ENCODE results near the gene STX7. TPM values are rescaled to one million over a fixed set of nuclear protein-coding genes. Genes with fewer than 3 reads are reported as not detected.

The STX7 gene
- total RNA-seq, 4 donors from 2014 or later, result 45.7 to 70.6 (median 53.2) TPM

DNA sequence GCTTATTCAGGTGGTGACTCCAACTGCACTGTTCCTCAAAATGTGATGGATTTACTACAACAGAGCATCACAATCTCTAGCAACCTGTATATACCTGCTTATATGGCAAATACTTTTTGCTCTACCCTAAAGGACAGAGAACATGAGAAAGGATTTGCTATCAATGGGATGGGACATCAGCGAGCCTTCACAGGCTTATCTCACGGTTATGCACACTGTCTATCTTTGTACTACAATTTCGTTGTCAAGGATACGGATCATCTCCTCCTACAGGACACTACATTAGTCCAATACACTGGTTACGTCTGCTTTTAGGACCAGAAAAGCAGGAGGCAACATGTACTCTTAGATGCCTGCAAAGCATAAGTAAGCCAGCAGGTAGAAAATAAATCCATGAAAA is 34.2 kb downstream of the STX7 start:
- WGBS, 2 donors, result 91 to 94% methylated on average over 5 of the region's 5 CpGs
- no peak for TF ChIP-seq CTCF (IDR thresholded peaks at IDR 0.05)
- no peak for TF ChIP-seq POLR2A (IDR thresholded peaks at IDR 0.05)
- no peak for DNase-seq

DNA sequence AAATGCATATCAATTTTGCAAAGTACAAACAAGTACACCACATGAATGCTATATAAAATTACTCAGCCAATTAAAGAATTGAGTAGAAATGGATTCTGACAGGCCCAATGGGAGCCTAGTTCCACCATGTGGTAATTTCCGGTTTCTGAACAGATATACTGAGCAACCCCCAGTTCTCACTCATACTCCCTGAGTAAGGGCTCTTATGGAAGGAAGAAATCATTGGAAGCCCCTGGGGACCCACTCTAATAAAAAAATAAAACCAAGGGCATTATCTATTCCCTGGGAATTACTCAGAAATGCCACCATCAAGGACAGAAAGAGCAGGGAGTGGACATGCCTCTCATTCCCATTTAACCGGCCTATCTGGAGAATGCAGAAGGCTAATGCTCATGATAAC is 34.6 kb downstream of the STX7 start:
- no peak for DNase-seq
- H3K36me3 ChIP-seq, result no peaks in the 10 kb centered on the region
- WGBS, 2 donors, result 91 to 100% methylated on average over 2 of the region's 2 CpGs
- peaks cover 0 to 3% of the 10 kb centered on the region in 2 donors for H3K4me1 ChIP-seq
- TF ChIP-seq CTCF (IDR thresholded peaks at IDR 0.05) (no peak), POLR2A (IDR thresholded peaks at IDR 0.05) (no peak)
- no peak overlapping the region for H3K27ac ChIP-seq
- H3K4me3 ChIP-seq (replicated peaks in 1 of 3), result no peak overlapping the region
- no peaks in the 10 kb centered on the region for H3K9me3 ChIP-seq
- no peaks in the 10 kb centered on the region for H3K27me3 ChIP-seq
- intact Hi-C loops (cut with DNase I), result no loop called here

More for the DNA sequence above, 34.2 kb downstream of the STX7 start:
- H3K27me3 ChIP-seq, result no peaks in the 10 kb centered on the region
- intact Hi-C loops (cut with DNase I), result no loop called here
- no peaks in the 10 kb centered on the region for H3K9me3 ChIP-seq
- H3K36me3 ChIP-seq, result no peaks in the 10 kb centered on the region
- H3K27ac ChIP-seq, result no peak overlapping the region
- H3K4me3 ChIP-seq (replicated peaks in 1 of 3), result no peak overlapping the region
- H3K4me1 ChIP-seq, result peaks cover 0 to 2% of the 10 kb centered on the region in 2 donors

DNA sequence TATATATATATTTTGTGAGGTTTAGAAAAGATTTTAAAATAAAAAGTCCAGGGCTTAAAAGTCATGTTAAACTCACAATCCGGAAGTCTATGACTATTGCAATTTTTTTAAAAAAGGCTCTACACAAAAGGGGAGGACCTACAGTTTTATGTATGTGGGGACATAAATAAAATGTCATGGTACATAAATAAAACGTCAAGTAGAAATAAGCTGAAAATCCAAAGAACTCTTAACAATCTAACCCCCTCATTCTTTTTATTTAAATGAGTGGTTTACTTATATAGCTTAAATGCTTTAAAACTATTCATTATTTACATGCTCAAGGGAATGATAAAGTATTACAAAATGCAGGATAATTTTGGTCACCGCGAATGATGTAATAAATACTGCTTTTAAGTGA is 36.2 kb downstream of the STX7 start:
- intact Hi-C loops (cut with DNase I), result no loop called here
- 90 to 91% methylated on average over 4 of the region's 4 CpGs for WGBS, 2 donors
- no peak for DNase-seq

DNA sequence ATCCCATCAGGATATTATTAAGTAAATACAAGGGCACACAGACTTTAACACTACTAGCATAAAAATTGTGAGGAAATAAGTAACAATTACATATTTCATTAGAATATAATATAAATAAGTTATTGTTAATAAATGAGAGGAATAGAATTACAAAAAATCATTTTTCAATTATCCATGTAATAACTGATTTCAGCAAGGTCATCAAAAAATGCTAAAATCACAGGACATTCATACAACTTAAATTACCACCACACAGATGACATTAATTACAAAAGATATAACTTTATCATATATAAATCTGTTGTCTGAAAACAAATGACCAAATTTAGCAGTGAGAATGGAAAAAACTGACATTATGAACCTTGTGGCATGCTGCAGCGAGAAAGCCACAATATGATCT is 37.0 kb downstream of the STX7 start:
- TF ChIP-seq POLR2A (IDR thresholded peaks at IDR 0.05) (no peak), CTCF (IDR thresholded peaks at IDR 0.05) (no peak)
- WGBS, 2 donors, result 88 to 90% methylated on average over 1 of the region's 1 CpG
- no peaks in the 10 kb centered on the region for H3K36me3 ChIP-seq
- no peaks in the 10 kb centered on the region for H3K27me3 ChIP-seq
- intact Hi-C loops (cut with DNase I), result no loop called here
- no peak overlapping the region for H3K27ac ChIP-seq
- no peaks in the 10 kb centered on the region for H3K9me3 ChIP-seq
- no peak for DNase-seq
- no peak overlapping the region for H3K4me3 ChIP-seq (replicated peaks in 1 of 3)
- H3K4me1 ChIP-seq, result peaks cover 0 to 3% of the 10 kb centered on the region in 2 donors

More for the DNA sequence above, 36.2 kb downstream of the STX7 start:
- TF ChIP-seq CTCF (IDR thresholded peaks at IDR 0.05) (no peak), POLR2A (IDR thresholded peaks at IDR 0.05) (no peak)
- no peaks in the 10 kb centered on the region for H3K9me3 ChIP-seq
- no peaks in the 10 kb centered on the region for H3K27me3 ChIP-seq
- no peak overlapping the region for H3K27ac ChIP-seq
- peaks cover 0 to 3% of the 10 kb centered on the region in 2 donors for H3K4me1 ChIP-seq
- H3K4me3 ChIP-seq (replicated peaks in 1 of 3), result no peak overlapping the region
- H3K36me3 ChIP-seq, result no peaks in the 10 kb centered on the region

- peaks cover 0 to 3% of the 10 kb centered on the region in 2 donors for H3K4me1 ChIP-seq
- H3K27me3 ChIP-seq, result no peaks in the 10 kb centered on the region
- DNase-seq, result no peak
- H3K4me3 ChIP-seq (replicated peaks in 1 of 3), result no peak overlapping the region
- WGBS, 2 donors, result 87 to 92% methylated on average over 3 of the region's 3 CpGs
- no peak overlapping the region for H3K27ac ChIP-seq
- peaks cover 11 to 15% of the 10 kb centered on the region in 2 donors for H3K36me3 ChIP-seq
- TF ChIP-seq POLR2A (IDR thresholded peaks at IDR 0.05), result no peak
- no peak for TF ChIP-seq CTCF (IDR thresholded peaks at IDR 0.05)
- no peaks in the 10 kb centered on the region for H3K9me3 ChIP-seq
- intact Hi-C loops (cut with DNase I), result no loop called here
Measured at GRCh38 chr6:132471787-132472186, 41.1 kb downstream of the STX7 start.

Data from thyroid gland (tissue), 4 donors.